SH-SY5Y (cell line): ENCODE results near the gene TRPC4AP.

ENCODE experiments used
- GATA2 ChIP-seq: IDR thresholded peaks from 2 replicates; pipeline ENCODE4 v1.6.1; 2011; ENCODE audit warnings: mild to moderate bottlenecking, low read depth, low read length
- GATA3 ChIP-seq: IDR thresholded peaks from 2 replicates; pipeline ENCODE4 v1.6.1; 2011; ENCODE audit warnings: low read depth, mild to moderate bottlenecking, low read length, moderate library complexity

- TF ChIP-seq GATA2 (no peak), GATA3 (no peak)
These were observed 71.5 kb downstream of the TRPC4AP start for GRCh38 chr20:35021063-35021462.
